Gastroesophageal sphincter (tissue), 4 donors: ENCODE results near the gene TMEM132E. TPM values are rescaled to one million over a fixed set of nuclear protein-coding genes. Genes with fewer than 3 reads are reported as not detected.

Experiments used
- ATAC-seq: fragments of 150-250 bp; one replicate; pipeline ENCODE4 v1.9.1; 2016; ENCODE audit warnings: mild to moderate bottlenecking, moderate library complexity
- H3K27ac ChIP-seq, 4 donors: fragments of 200-600 bp; sonication (generic) in 3 of 4; 1 replicate in 3 of 4; 2 replicates in 1 of 4; pipeline ENCODE4 v1.5.1; 2016 to 2019
- H3K27me3 ChIP-seq: fragments of 200-600 bp; sonication (generic); one replicate; pipeline ENCODE4 v1.5.1; 2019
- H3K36me3 ChIP-seq, 2 donors: fragments of 200-600 bp; sonication (generic); one replicate each; pipeline ENCODE4 v1.5.1; 2019; ENCODE audit warnings: control low read depth in 1 of 2
- H3K4me1 ChIP-seq, 3 donors: fragments of 200-600 bp; sonication (generic); 1 replicate in 2 of 3; 2 replicates in 1 of 3; pipeline ENCODE4 v1.5.1; 2016 to 2019; ENCODE audit warnings: control low read depth in 2 of 3
- H3K4me3 ChIP-seq, 2 donors: fragments of 200-600 bp; sonication (generic); one replicate each; pipeline ENCODE4 v1.5.1; 2019; ENCODE audit warnings: mild to moderate bottlenecking in 1 of 2, moderate library complexity in 1 of 2
- H3K9me3 ChIP-seq, 3 donors: fragments of 200-600 bp; sonication (generic); one replicate each; pipeline ENCODE4 v1.5.1; 2017 to 2019; ENCODE audit warnings: control low read depth in 2 of 3
- CTCF ChIP-seq, 4 experiments: fragments of 200-600 bp in 2 of 4; fragments of 450-650 bp in 2 of 4; sonication (generic) in 1 of 4; IDR thresholded peaks; one replicate each; pipeline ENCODE4 v1.5.1; 2017 to 2019; ENCODE audit warnings: antibody characterized with exemption in 4 of 4, mild to moderate bottlenecking in 2 of 4, moderate library complexity in 2 of 4
- EP300 ChIP-seq: sonication (generic); formaldehyde crosslinking; IDR thresholded peaks from one replicate; pipeline ENCODE4 v1.6.1; 2017; ENCODE audit warnings: antibody characterized with exemption, mild to moderate bottlenecking
- POLR2A ChIP-seq, 2 donors: fragments of 450-650 bp; IDR thresholded peaks; one replicate each; pipeline ENCODE4 v1.6.1; 2017; ENCODE audit warnings: antibody characterized with exemption in 2 of 2, mild to moderate bottlenecking in 2 of 2, moderate library complexity in 1 of 2
- POLR2AphosphoS5 ChIP-seq: sonication (generic); formaldehyde crosslinking; IDR thresholded peaks from one replicate; pipeline ENCODE4 v1.6.1; 2017; ENCODE audit warnings: antibody characterized with exemption
- WGBS, 2 donors: methylation state at CpG; one replicate each; pipeline ENCODE4 v1.1.5; 2018; ENCODE audit warnings: low coverage in 1 of 2; 5-methylcytosine and 5-hydroxymethylcytosine counted together
- total RNA-seq, 4 donors: library from RNA; depleted of rRNA; stranded (reverse); fragments of >200 nt; gene quantifications; one replicate each; pipeline ENCODE4 v1.1.0, GENCODE V29; 2016

TMEM132E gene
- total RNA-seq = under 1 TPM in 2 of 4 donors, not detected in 2; 0.12 to 0.47 TPM

GRCh38 chr17:34579017-34579946 is at the start of gene TMEM132E:
TMEM132E (plus strand) TSS chr17:34579582; CDS start chr17:34581077, 1,495 bp downstream.
- Histone ChIP-seq H3K4me3 (peak within 1 kb of the TSS; percentile 46 to 64), H3K27ac (peak within 1 kb of the TSS in 1 of 4 donors; percentile 8), H3K4me1 (peaks cover 0 to 40% (median 33%) of the 10 kb centered on the region in 3 donors), H3K36me3 (no peaks in the 10 kb centered on the region), H3K9me3 (peaks cover 0 to 6% (median 0%) of the 10 kb centered on the region in 3 donors), H3K27me3 (peaks cover 100% of the 10 kb centered on the region)
- TF ChIP-seq CTCF (IDR thresholded peaks at IDR 0.05) = no peak
- TF ChIP-seq POLR2A (IDR thresholded peaks at IDR 0.05) = no peak
- TF ChIP-seq POLR2AphosphoS5 = no peak
- no peak for TF ChIP-seq EP300
- ATAC-seq = peak; percentile 77
- WGBS, 2 donors = 0% methylated on average over 3 of the region's 101 CpGs

GRCh38 chr17:34530918-34531317 is 48.5 kb upstream of the TMEM132E start:
- Histone ChIP-seq H3K9me3 (no peaks in the 10 kb centered on the region), H3K27ac (no peak overlapping the region), H3K4me1 (peaks cover 0 to 12% (median 0%) of the 10 kb centered on the region in 3 donors), H3K4me3 (no peak overlapping the region), H3K27me3 (peaks cover 38% of the 10 kb centered on the region), H3K36me3 (no peaks in the 10 kb centered on the region)
- ATAC-seq = no peak
- TF ChIP-seq CTCF (IDR thresholded peaks at IDR 0.05) (no peak), POLR2AphosphoS5 (no peak), EP300 (no peak), POLR2A (IDR thresholded peaks at IDR 0.05) (no peak)
- 24 to 60% methylated on average over 1 to 3 of the region's 3 CpGs for WGBS, 2 donors

- Histone ChIP-seq H3K4me3 (no peak overlapping the region), H3K27me3 (peaks cover 46% of the 10 kb centered on the region), H3K9me3 (no peaks in the 10 kb centered on the region), H3K27ac (no peak overlapping the region), H3K4me1 (peaks cover 0 to 12% (median 0%) of the 10 kb centered on the region in 3 donors), H3K36me3 (no peaks in the 10 kb centered on the region)
- ATAC-seq = no peak
- TF ChIP-seq POLR2A (IDR thresholded peaks at IDR 0.05) = no peak
- no peak for TF ChIP-seq POLR2AphosphoS5
- TF ChIP-seq EP300 = no peak
- TF ChIP-seq CTCF (IDR thresholded peaks at IDR 0.05) = no peak
- WGBS, 2 donors = 29 to 46% methylated on average over 6 of the region's 6 CpGs
Observed at GRCh38 chr17:34532281-34533065, 46.9 kb upstream of the TMEM132E start.

DNA sequence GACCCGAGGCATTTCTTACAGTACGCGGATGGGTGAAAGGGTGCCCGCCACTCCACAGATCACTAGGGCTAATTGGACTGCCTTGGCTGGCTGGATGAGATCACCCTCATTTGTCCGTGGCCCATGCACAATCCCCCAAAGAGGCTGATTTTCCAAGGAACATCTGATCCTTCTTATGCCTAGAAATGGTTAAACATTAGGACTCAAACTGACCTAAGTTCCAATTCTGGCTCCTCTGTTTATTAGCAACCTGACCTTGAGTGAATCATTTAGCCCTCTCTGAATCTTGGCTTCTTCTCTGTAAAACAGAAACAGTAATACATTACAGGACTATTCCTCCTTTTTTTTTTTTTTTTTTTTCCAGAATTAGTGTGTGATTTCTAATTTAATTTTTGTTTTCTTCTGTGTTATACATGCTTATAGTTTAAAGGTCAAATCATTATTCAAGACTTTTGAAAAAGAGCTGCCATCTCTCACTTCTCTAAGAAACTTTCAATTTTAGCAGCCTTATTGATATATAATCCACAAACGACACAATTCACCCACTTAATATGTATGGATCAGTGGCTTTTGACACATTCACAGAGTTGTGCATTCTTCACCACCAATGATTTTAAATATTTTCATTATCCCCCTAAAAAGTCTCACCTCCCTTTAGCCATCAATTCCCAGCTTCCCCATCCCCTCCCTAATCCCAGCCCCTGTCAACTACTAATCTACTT is 45.4 kb upstream of the TMEM132E start:
- H3K27ac ChIP-seq = no peak overlapping the region
- no peak for TF ChIP-seq POLR2A (IDR thresholded peaks at IDR 0.05)
- TF ChIP-seq POLR2AphosphoS5 = no peak
- no peak for TF ChIP-seq CTCF (IDR thresholded peaks at IDR 0.05)
- no peak for TF ChIP-seq EP300
- H3K36me3 ChIP-seq = no peaks in the 10 kb centered on the region
- H3K4me1 ChIP-seq = peaks cover 0 to 12% (median 0%) of the 10 kb centered on the region in 3 donors
- no peak overlapping the region for H3K4me3 ChIP-seq
- 49 to 63% methylated on average over 3 to 4 of the region's 6 CpGs for WGBS, 2 donors
- ATAC-seq = no peak
- H3K9me3 ChIP-seq = no peaks in the 10 kb centered on the region
- peaks cover 46% of the 10 kb centered on the region for H3K27me3 ChIP-seq
